Activated CD4-positive, alpha-beta T cell treated with anti-CD3 and anti-CD28 coated beads, Interleukin-2, amount 10 ng/mL, durations not matched to agents 7 days and 5 days (primary cell): ENCODE measurements around the gene ZMIZ1. TPM values are rescaled to one million over a fixed set of nuclear protein-coding genes. Genes with fewer than 3 reads are reported as not detected.

Experiments used
- CTCF ChIA-PET: fragments of 350-600 bp; sonication (Branson Sonifier 250); formaldehyde crosslinking; loops from one replicate; lab custom pipeline; 2021; ENCODE audit warnings: antibody characterized with exemption; lab: Charles Lee
- POLR2A ChIA-PET: fragments of 350-600 bp; sonication (Branson Sonifier 250); formaldehyde crosslinking; loops from one replicate; lab custom pipeline; 2021; ENCODE audit warnings: antibody characterized with exemption; lab: Charles Lee
- DNase-seq: peaks from one replicate; pipeline ENCODE4 v3.0.0-alpha.2; 2020
- H3K27ac Mint-ChIP-seq: one replicate; pipeline ENCODE4 v1.8.0; 2021; ENCODE audit warnings: mild to moderate bottlenecking, moderate library complexity, mixed read lengths
- H3K27me3 Mint-ChIP-seq: one replicate; pipeline ENCODE4 v1.8.0; 2021; ENCODE audit warnings: mixed read lengths
- H3K36me3 Mint-ChIP-seq: one replicate; pipeline ENCODE4 v1.8.0; 2021; ENCODE audit warnings: low read depth, mixed read lengths
- H3K4me1 Mint-ChIP-seq: one replicate; pipeline ENCODE4 v1.8.0; 2021; ENCODE audit warnings: mixed read lengths
- H3K4me3 Mint-ChIP-seq: one replicate; pipeline ENCODE4 v1.8.0; 2021; ENCODE audit warnings: mild to moderate bottlenecking, moderate library complexity, mixed read lengths
- H3K9me3 Mint-ChIP-seq: one replicate; pipeline ENCODE4 v1.8.0; 2021; ENCODE audit warnings: mixed read lengths
- total RNA-seq, 2 experiments: library from RNA; stranded (reverse); gene quantifications; one replicate each; pipeline ENCODE4 v1.2.3, GENCODE V29; 2021

The ZMIZ1 gene
- total RNA-seq, 2 experiments from 2014 or later = 27.8 to 31.5 TPM

DNA sequence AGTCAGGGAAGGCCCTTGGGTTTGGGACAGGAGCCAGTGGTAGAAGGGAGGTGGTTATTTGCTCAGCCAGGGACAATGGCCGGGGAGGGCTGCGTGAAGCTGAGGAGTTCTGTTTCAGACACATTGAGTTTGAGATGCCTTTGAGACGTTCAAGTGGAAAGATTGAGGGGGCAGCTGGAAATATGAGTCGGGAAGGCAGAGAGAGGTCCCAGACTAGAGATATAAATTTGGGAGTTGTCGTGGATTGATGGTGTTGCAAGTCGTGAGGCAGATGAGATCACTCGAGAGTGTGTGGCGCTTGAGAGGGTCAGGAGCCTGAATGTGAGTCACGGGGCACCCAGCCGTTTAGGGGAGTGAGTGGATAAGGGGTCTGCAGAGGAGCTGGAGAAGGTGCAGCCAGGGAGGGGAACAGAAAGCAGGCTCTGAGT, 73.3 kb downstream of the ZMIZ1 start:
- DNase-seq = no peak
- CTCF ChIA-PET = interaction anchor here (1.1 kb wide), 1 partner anchor 10 kb away, joined by 4 read pairs; no protein-coding TSS in a partner anchor
- Mint-ChIP-seq H3K4me1 (peaks cover 65% of the 10 kb centered on the region), H3K36me3 (peaks cover 8% of the 10 kb centered on the region), H3K27ac (peak overlapping the region; percentile 51), H3K27me3 (no peaks in the 10 kb centered on the region), H3K9me3 (no peaks in the 10 kb centered on the region), H3K4me3 (no peak overlapping the region)
- POLR2A ChIA-PET = no interaction called here

DNA sequence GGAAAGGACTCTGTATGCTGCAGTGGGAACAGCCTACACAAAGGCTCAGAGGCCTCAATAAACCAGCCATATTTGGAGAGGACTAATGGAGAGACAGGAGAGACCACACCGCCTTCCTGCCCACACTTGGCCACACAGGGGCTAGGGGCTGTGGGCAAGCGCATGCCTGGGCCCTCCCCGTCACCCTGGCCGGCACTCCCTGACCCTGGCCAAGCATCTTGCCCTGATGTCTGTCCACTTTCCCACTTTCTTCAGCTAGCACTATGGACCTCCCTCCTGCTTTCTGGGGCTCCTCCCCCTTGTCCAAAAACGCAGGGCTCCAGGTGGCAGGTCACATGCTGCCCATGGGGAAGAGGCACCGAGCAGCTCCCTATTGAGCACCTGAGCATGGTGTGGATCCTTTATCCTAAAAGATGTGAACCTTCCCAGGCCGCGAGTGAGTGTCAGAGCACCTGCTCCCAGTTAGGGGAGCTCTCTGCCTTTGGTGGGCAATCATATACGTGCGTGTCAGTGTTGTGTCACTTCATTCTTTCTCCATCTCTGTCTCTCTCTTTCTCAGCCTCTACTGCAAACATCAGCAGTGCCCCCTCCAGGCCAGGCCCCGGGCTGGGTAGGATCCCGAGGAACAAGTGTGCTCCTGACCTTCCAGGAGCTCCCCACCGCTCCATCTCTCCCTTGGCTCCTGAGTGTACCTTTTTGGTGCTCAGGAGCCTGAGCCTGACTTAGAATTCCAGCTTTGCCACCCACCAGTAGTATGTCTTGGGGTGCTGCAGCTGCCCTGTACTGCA, 74.0 kb downstream of the ZMIZ1 start:
- Mint-ChIP-seq H3K9me3 (no peaks in the 10 kb centered on the region), H3K4me1 (peaks cover 65% of the 10 kb centered on the region), H3K4me3 (no peak overlapping the region), H3K27me3 (no peaks in the 10 kb centered on the region), H3K27ac (no peak overlapping the region), H3K36me3 (peaks cover 8% of the 10 kb centered on the region)
- DNase-seq = no peak
- POLR2A ChIA-PET = no interaction called here
- CTCF ChIA-PET = interaction anchor here (0.6 to 1.1 kb wide), 2 partner anchors 9 to 122 kb away, joined by 3 to 4 read pairs; no protein-coding TSS in a partner anchor

DNA sequence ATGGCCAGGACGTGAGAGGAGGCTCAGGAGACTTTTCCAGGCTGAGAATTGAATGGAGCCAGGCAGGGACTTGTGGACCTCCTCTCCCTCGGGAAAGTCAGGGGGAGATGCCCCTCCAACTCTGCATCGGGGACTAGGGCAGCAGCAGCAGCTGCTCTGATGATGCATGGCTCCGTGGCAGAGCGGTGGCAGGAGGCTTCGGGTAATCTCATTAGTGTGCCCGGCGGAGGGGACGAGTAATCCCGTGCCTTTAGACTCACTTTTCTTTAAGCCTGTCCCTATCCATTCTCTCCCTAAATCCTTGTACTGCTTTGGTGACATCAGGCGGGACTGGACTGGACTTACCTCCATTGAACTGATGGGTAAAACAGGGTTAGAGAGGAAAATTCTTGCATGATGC, 75.1 kb downstream of the ZMIZ1 start:
- Mint-ChIP-seq H3K9me3 (no peaks in the 10 kb centered on the region), H3K27ac (no peak overlapping the region), H3K36me3 (peaks cover 5% of the 10 kb centered on the region), H3K4me1 (peaks cover 64% of the 10 kb centered on the region), H3K27me3 (no peaks in the 10 kb centered on the region), H3K4me3 (no peak overlapping the region)
- ChIA-PET POLR2A (no interaction called here), CTCF (no interaction called here)
- no peak for DNase-seq

DNA sequence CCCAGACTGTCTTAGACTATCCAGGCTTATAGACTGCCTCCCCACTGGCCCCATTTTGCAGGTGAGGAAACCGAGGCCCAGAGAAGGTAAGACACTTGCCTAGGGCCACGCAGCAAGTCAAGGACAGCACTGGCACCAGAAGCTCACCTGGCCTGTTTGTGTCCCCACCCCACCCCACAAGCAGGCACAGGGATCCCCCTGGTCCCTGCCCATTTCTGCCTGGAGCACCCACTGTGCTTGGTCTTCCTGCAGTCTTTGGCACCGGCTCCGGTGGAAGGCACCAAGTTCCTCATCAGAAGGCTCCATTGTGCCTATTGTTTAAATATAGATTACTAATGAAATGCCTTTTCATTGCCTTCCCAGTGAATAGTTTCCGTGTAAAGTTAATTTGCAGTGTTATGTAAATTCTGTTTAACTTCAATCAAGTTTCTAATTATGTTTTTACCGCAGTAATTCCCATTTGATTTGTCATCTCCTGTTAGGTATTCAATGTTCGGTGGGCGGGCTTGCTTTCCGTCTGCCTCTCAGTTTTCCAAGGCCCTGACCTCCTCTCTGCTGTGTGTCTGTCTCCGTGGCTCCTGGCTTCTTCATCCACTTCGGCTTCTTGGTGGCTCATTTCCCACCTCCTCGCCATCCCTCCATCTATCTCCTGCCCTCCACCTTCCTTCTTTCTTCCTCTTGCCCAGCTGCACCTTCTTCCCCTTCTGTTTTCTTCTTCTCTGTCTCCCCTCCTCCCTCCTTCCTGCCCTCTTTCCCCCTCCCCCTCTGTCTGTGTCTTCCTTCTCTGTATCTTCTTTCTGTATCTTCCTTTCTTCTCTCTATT, 75.8 kb downstream of the ZMIZ1 start:
- ChIA-PET CTCF (no interaction called here), POLR2A (no interaction called here)
- Mint-ChIP-seq H3K27me3 (no peaks in the 10 kb centered on the region), H3K4me1 (peaks cover 67% of the 10 kb centered on the region), H3K27ac (peak overlapping the region; percentile 68), H3K4me3 (no peak overlapping the region), H3K36me3 (peaks cover 3% of the 10 kb centered on the region), H3K9me3 (no peaks in the 10 kb centered on the region)
- no peak for DNase-seq

DNA sequence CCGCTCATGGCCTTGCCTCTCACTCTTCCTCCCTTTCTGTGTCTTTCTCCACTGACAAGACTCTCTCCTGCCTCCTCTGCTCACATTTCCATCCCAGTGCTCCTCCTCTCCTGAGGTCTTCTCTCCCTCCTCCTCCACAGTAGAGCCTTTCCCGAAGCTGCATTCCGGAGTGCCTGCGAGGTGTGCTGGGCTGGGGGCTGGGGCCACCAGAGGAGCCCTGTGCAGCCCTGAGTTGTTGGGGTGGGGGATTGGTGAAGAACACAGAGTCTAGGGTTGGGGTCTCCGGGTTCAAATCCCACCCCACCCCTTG, 76.4 kb downstream of the ZMIZ1 start:
- ChIA-PET POLR2A (no interaction called here), CTCF (no interaction called here)
- peaks cover 3% of the 10 kb centered on the region for H3K36me3 Mint-ChIP-seq
- peaks cover 72% of the 10 kb centered on the region for H3K4me1 Mint-ChIP-seq
- no peaks in the 10 kb centered on the region for H3K9me3 Mint-ChIP-seq
- H3K27ac Mint-ChIP-seq = peak overlapping the region; percentile 68
- no peak overlapping the region for H3K4me3 Mint-ChIP-seq
- no peak for DNase-seq
- H3K27me3 Mint-ChIP-seq = no peaks in the 10 kb centered on the region

DNA sequence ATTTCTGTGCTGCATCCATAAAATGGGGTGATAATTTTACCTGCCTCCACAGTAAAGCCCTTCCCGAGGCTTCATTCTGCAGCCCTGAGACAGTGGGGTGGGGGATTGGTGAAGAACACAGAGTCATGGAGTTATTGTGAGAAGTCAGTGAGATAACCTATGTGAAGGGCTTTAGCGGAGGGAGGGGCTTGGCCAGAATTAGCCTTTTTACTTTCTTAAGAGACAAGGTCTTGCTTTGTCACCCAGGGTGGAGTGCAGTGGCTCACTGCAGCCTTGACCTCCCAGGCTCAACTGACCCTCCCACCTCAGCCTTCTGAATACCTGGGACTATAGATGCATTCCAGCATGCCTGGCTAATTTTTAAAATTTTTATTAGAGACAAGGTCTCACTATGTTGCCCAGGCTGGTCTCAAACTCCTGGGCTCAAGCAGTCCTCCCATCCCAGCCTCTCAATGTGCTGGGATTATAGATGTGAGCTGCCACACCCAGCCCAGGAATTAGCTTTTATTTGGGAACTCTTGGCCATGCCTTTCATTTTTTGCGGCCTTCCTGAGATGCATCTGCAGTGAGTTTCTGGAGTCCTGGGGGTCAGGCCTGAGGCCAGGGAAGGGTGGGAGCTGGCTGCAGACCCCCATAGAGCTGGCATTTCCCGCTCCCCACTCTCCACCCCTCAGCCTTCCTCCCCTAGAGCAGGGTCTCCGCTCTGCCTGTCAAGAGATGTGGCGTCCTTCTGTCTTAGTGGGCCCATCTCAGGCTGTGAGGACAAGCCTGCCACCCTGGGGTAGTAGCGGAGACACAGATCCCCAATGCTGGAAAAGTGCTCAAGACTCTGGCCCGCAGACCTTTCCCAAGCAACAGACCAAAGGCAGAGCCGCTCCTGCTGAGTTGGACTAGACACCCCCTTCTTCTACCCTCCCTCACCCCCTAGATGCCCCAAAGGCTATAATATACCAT, 77.0 kb downstream of the ZMIZ1 start:
- Mint-ChIP-seq H3K9me3 (no peaks in the 10 kb centered on the region), H3K36me3 (peaks cover 3% of the 10 kb centered on the region), H3K27me3 (no peaks in the 10 kb centered on the region), H3K27ac (peak overlapping the region; percentile 88), H3K4me3 (no peak overlapping the region), H3K4me1 (peaks cover 78% of the 10 kb centered on the region)
- no peak for DNase-seq
- ChIA-PET POLR2A (no interaction called here), CTCF (no interaction called here)

DNA sequence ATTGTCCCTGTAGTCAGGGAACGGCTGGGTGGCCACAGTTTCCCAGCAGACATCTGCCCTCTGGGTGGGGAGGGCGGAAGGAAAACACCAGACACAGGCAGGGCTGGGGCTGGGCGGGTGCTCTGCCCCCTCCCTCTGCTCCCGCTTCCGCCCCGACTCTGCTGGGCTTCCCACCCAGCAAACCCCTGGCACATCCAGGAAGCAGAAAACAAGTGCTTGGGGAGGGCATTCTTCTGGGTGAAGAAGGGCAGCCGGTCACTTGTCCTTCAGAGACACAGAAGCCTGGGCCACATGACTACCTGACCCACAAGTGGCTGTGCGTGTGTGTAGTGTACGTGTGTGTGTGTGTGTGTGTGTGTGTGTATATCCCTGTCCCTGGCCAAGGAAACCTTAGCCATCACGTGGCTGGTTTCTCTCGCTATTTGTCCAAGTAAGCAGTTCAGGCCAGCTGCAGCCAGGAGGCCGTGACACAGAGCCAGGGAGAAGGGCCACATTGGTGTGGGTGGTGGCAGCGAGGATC, 77.9 kb downstream of the ZMIZ1 start:
- ChIA-PET CTCF (no interaction called here), POLR2A (no interaction called here)
- DNase-seq = peak; percentile 29
- H3K36me3 Mint-ChIP-seq = peaks cover 3% of the 10 kb centered on the region
- peaks cover 81% of the 10 kb centered on the region for H3K4me1 Mint-ChIP-seq
- no peaks in the 10 kb centered on the region for H3K9me3 Mint-ChIP-seq
- no peaks in the 10 kb centered on the region for H3K27me3 Mint-ChIP-seq
- H3K4me3 Mint-ChIP-seq = peak overlapping the region; percentile 27
- peak overlapping the region; percentile 88 for H3K27ac Mint-ChIP-seq

DNA sequence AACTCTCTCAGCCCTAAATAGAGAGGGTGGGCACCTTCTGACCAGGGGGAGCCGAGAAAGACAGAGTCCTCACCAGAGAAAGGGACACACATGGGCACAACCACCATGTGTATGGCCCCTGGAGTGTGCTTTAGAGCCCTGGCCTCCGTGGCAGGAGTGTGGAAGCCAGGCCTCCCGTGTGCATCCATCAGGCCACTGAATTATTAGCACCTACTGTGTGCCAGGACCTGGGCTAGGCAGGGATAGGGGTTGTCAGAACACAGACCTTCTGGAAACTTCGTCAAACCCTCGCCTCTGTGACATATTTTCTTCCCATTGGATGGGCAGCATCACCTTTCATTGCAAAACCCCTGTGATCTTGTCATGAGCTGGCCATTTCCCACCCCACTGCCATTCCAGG, 78.5 kb downstream of the ZMIZ1 start:
- ChIA-PET POLR2A (no interaction called here), CTCF (no interaction called here)
- H3K27ac Mint-ChIP-seq = peak overlapping the region; percentile 88
- DNase-seq = no peak
- H3K27me3 Mint-ChIP-seq = no peaks in the 10 kb centered on the region
- no peak overlapping the region for H3K4me3 Mint-ChIP-seq
- peaks cover 82% of the 10 kb centered on the region for H3K4me1 Mint-ChIP-seq
- H3K9me3 Mint-ChIP-seq = no peaks in the 10 kb centered on the region
- peaks cover 3% of the 10 kb centered on the region for H3K36me3 Mint-ChIP-seq

DNA sequence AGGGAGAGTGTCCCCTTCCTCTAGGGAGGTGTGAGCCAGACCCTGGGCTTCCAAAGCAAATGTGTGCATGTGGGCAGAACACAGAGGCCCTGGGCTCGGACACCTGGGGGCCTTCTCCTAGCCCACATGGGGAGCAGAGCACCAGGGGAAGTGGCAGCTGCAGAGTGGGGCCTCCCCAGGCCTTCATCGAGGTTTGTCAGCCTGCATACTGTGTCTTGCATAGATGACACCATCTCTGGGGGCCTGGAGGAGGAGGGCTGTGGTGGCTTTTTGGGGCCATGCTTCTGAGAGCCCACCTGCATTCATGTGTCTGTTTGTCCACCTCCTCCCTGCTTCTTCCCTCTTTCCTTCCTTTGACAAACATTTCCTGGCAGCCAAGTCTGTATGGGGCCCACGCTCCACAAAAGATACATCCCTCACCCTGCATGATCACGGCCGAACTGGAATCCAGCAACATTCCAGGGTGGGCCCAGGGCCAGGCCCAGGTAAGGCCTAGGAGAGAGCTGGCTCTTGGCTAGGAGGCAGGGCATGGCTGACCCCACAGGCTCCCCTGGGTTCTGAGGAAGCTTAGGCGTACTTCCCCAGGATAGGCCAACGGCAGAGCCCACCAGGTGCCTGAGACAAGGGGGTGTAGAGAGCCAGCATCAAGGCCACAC, 79.2 kb downstream of the ZMIZ1 start:
- Mint-ChIP-seq H3K9me3 (no peaks in the 10 kb centered on the region), H3K4me1 (peaks cover 78% of the 10 kb centered on the region), H3K4me3 (no peak overlapping the region), H3K36me3 (peaks cover 3% of the 10 kb centered on the region), H3K27me3 (no peaks in the 10 kb centered on the region), H3K27ac (peak overlapping the region; percentile 88)
- DNase-seq = no peak
- ChIA-PET CTCF (no interaction called here), POLR2A (no interaction called here)

DNA sequence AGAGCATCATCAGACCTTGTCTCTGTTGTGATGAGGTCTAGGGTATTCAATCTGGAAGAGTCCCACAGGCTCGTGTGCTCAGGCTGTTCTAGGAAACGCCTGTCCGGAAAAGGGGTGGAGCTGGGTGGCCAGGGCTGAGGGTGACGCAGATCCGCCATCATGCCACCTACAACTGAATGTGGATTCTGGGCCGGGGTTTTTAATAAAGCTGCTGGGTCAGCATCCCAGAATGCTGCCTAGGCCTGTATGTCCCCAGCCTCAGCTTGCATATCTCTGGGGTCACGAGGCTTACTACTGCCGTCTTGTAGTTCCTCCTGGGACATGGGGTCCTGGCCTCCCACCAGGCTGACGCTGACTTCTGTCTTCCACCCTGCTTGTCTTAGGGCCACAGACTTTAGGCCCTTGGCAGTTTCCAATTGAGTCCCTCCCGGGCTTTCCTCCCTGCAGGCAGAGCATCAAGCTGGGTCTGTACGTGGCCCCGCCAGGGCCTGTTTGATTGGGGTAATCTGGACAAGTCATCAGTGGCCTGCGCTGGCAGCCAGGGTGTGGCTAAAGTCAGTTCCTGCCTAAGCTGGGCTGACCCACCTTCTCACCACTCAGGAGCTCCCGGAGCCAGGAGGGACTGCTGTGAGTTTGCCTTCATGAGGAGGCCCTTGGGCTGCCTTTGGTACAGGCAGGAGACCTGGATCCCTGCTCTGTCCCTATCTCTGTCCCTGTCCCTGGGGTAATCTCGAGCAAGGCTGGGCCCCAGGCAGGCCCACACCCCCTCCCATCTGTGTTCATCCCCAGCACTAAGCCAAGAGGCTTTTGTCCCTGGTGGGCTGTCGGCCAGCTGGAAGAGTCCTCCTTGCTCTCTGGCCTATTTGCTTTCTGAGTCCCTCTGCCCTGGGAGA, 79.9 kb downstream of the ZMIZ1 start:
- no peaks in the 10 kb centered on the region for H3K9me3 Mint-ChIP-seq
- DNase-seq = no peak
- peak overlapping the region; percentile 89 for H3K27ac Mint-ChIP-seq
- CTCF ChIA-PET = interaction anchor here (1.2 kb wide), 2 partner anchors 12 to 79 kb away, joined by 3 read pairs; no protein-coding TSS in a partner anchor
- no peaks in the 10 kb centered on the region for H3K27me3 Mint-ChIP-seq
- H3K4me1 Mint-ChIP-seq = peaks cover 72% of the 10 kb centered on the region
- POLR2A ChIA-PET = no interaction called here
- no peak overlapping the region for H3K4me3 Mint-ChIP-seq
- H3K36me3 Mint-ChIP-seq = peaks cover 3% of the 10 kb centered on the region

DNA sequence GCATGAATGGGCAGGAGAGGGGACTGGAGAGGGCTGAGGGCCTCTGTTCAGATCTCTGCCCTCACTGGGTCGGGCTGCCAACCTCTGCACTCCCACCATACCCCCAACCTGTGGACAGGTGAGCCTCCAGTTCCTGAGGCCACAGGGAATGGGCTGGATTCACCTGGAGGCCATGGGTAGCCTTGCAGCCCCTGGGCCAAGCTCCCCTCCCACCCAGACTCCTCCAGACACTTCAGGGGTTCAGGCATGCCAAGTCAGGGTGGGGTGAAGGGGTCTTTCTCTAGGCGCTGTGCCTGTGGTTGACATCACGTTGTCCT, 80.5 kb downstream of the ZMIZ1 start:
- DNase-seq = no peak
- ChIA-PET CTCF (interaction anchor here (1.2 kb wide), 2 partner anchors 12 to 80 kb away, joined by 3 read pairs; no protein-coding TSS in a partner anchor), POLR2A (no interaction called here)
- H3K36me3 Mint-ChIP-seq = peaks cover 3% of the 10 kb centered on the region
- no peaks in the 10 kb centered on the region for H3K27me3 Mint-ChIP-seq
- H3K4me1 Mint-ChIP-seq = peaks cover 69% of the 10 kb centered on the region
- H3K27ac Mint-ChIP-seq = peak overlapping the region; percentile 89
- no peaks in the 10 kb centered on the region for H3K9me3 Mint-ChIP-seq
- no peak overlapping the region for H3K4me3 Mint-ChIP-seq
